HL-60 (cell line): Measurements from ENCODE around the gene ALK.

Experiments used
- DNase-seq, 2 experiments: peaks; one replicate each; pipeline ENCODE4 v3.0.0-alpha.2; 2010 to 2020; ENCODE audit warnings: low read depth in 1 of 2, low spot score in 1 of 2
- H3K27ac ChIP-seq: fragments of 250-450 bp; sonication (Bioruptor Pico); replicated peaks from 2 replicates; pipeline ENCODE4 v1.5.1; 2020; ENCODE audit warnings: mild to moderate bottlenecking, moderate library complexity
- H3K27me3 ChIP-seq: fragments of 250-450 bp; sonication (Bioruptor Pico); 2 replicates; pipeline ENCODE4 v1.5.1; 2021; ENCODE audit warnings: mild to moderate bottlenecking, moderate library complexity; ENCODE audit not compliant: insufficient read depth, poor library complexity, severe bottlenecking
- H3K4me3 ChIP-seq: replicated peaks from 2 replicates; pipeline ENCODE4 v1.5.1; 2011; ENCODE audit warnings: mild to moderate bottlenecking, control low read depth, low read length; ENCODE audit not compliant: insufficient read depth
- GABPA ChIP-seq: IDR thresholded peaks from 2 replicates; pipeline ENCODE4 v1.6.1; 2012; ENCODE audit warnings: low read depth
- POLR2AphosphoS5 ChIP-seq: IDR thresholded peaks from 2 replicates; pipeline ENCODE4 v1.6.1; 2012; ENCODE audit warnings: low read depth
- SPI1 ChIP-seq: IDR thresholded peaks from 2 replicates; pipeline ENCODE4 v1.6.1; 2012; ENCODE audit warnings: low read depth, mild to moderate bottlenecking, borderline replicate concordance
- TF ChIP-seq, protein P1 (sequence below): IDR thresholded peaks from 2 replicates; pipeline ENCODE4 v1.6.1; 2012; ENCODE audit warnings: low read depth; ENCODE audit not compliant: insufficient replicate concordance
- TF ChIP-seq, protein P2 (sequence below): IDR thresholded peaks from one replicate; pipeline ENCODE4 v1.5.1; 2011; ENCODE audit warnings: low read length, control low read depth, inconsistent platforms; ENCODE audit not compliant: insufficient read depth

Gene ALK

DNA sequence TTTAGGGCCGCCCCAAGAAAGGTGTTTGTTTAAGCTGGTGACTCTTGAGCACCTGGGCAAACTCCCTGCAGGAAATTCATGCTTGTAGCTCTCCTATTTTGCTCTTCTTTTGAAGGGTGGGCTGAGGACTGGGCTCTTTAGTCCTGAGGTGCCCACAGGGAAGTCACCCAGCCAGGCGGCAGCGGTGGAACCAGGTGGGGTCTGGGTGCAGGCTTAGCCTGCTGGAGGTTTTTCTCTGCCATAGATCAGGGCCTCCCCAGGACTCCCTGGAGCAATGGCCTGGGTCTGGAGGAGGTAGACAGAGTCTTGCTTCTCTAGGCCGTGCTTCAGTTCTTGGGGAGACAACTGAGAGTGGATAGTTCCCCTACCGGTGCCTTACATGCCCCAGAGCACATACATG is 706.3 kb downstream of the ALK start:
- H3K27ac ChIP-seq = no peak overlapping the region
- peaks cover 5% of the 10 kb centered on the region for H3K27me3 ChIP-seq
- no peak for DNase-seq
- H3K4me3 ChIP-seq = no peak overlapping the region
- TF ChIP-seq POLR2AphosphoS5 = no peak
- TF ChIP-seq SPI1 = no peak
- TF ChIP-seq GABPA = no peak
- TF ChIP-seq, protein P1, sequence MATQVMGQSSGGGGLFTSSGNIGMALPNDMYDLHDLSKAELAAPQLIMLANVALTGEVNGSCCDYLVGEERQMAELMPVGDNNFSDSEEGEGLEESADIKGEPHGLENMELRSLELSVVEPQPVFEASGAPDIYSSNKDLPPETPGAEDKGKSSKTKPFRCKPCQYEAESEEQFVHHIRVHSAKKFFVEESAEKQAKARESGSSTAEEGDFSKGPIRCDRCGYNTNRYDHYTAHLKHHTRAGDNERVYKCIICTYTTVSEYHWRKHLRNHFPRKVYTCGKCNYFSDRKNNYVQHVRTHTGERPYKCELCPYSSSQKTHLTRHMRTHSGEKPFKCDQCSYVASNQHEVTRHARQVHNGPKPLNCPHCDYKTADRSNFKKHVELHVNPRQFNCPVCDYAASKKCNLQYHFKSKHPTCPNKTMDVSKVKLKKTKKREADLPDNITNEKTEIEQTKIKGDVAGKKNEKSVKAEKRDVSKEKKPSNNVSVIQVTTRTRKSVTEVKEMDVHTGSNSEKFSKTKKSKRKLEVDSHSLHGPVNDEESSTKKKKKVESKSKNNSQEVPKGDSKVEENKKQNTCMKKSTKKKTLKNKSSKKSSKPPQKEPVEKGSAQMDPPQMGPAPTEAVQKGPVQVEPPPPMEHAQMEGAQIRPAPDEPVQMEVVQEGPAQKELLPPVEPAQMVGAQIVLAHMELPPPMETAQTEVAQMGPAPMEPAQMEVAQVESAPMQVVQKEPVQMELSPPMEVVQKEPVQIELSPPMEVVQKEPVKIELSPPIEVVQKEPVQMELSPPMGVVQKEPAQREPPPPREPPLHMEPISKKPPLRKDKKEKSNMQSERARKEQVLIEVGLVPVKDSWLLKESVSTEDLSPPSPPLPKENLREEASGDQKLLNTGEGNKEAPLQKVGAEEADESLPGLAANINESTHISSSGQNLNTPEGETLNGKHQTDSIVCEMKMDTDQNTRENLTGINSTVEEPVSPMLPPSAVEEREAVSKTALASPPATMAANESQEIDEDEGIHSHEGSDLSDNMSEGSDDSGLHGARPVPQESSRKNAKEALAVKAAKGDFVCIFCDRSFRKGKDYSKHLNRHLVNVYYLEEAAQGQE = no peak
- TF ChIP-seq, protein P2, sequence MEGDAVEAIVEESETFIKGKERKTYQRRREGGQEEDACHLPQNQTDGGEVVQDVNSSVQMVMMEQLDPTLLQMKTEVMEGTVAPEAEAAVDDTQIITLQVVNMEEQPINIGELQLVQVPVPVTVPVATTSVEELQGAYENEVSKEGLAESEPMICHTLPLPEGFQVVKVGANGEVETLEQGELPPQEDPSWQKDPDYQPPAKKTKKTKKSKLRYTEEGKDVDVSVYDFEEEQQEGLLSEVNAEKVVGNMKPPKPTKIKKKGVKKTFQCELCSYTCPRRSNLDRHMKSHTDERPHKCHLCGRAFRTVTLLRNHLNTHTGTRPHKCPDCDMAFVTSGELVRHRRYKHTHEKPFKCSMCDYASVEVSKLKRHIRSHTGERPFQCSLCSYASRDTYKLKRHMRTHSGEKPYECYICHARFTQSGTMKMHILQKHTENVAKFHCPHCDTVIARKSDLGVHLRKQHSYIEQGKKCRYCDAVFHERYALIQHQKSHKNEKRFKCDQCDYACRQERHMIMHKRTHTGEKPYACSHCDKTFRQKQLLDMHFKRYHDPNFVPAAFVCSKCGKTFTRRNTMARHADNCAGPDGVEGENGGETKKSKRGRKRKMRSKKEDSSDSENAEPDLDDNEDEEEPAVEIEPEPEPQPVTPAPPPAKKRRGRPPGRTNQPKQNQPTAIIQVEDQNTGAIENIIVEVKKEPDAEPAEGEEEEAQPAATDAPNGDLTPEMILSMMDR = no peak

DNA sequence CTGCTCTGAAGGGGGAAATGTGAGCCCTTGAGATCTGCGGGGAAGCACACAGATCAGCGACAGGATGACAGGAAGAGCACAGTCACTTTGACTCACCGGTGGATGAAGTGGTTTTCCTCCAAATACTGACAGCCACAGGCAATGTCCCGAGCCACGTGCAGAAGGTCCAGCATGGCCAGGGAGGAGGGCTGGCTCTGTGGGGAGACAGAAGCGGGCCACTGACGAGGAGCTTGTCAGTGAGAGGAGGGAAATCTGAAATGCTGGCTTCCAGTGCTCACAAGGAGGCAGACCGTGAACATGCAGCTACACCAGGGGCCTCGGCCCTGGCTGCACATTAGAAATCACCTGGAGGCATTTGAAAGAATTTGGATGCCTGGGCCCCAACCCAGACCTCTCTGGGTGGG is 707.5 kb downstream of the ALK start:
- peaks cover 5% of the 10 kb centered on the region for H3K27me3 ChIP-seq
- no peak overlapping the region for H3K27ac ChIP-seq
- no peak for DNase-seq
- H3K4me3 ChIP-seq = no peak overlapping the region
- no peak for TF ChIP-seq GABPA
- no peak for TF ChIP-seq SPI1
- TF ChIP-seq, protein P2 = no peak
- no peak for TF ChIP-seq POLR2AphosphoS5
- TF ChIP-seq, protein P1 = no peak

DNA sequence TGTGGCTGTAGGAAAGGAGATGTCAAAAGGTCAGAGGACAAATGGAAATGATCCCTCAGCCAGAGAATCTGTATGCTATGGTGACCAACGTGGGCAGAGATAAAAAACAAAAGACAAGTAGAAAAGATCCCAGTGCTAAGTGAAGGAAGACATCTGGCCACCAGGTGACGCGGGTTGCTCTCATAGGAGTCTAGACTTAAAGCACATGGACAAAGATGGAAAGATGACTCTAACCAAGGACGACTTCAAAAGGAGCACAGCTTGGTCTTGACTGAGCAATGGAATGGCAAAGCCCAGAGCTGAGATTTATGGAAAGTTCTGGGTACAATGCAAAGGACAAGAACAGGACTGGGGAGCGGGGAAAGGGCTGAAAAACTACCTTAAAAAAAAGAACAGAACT is 709.4 kb downstream of the ALK start:
- Histone ChIP-seq H3K27me3 (peaks cover 5% of the 10 kb centered on the region), H3K4me3 (no peak overlapping the region), H3K27ac (no peak overlapping the region)
- DNase-seq = no peak
- TF ChIP-seq, protein P2 = no peak
- no peak for TF ChIP-seq GABPA
- TF ChIP-seq SPI1 = no peak
- TF ChIP-seq, protein P1 = no peak
- TF ChIP-seq POLR2AphosphoS5 = no peak
